GM12874 (cell line): ENCODE measurements around the gene C7.

ENCODE experiments used
- TF ChIP-seq, protein P1 (sequence below): IDR thresholded peaks from 2 replicates; pipeline ENCODE4 v1.5.1; 2011; ENCODE audit warnings: low read depth, mild to moderate bottlenecking, control low read depth, low read length, moderate library complexity; ENCODE audit not compliant: insufficient read depth

The C7 gene

DNA sequence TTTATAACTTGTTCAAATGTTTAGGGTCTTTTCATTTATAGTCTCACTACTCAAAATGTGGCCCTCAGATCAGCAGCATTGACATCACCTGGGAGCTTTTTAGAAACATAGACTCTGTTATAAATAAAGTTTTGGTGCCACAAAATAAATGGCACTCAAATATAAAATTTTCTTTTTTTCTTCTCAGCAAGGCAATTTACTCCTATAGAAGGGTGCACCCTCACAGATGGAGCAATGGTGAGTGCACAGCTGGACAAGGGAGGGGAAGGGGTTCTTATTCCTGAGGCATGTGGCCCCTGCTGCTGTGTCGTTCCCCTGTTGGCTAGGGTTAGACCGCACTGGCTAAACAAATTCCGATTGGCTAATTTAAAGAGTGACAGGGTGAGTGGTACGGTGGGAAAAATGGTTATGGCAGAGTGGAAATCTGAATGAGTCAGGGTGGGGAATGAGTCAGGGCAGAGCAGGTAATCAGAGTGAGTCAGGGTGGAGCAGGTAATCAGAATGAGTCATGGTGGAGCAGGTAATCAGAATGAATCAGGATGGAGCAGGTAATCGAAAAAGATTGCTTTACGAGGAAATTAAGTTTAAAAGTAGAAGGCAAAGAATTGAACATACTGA is 31.8 kb upstream of the C7 start:
- TF ChIP-seq, protein P1, sequence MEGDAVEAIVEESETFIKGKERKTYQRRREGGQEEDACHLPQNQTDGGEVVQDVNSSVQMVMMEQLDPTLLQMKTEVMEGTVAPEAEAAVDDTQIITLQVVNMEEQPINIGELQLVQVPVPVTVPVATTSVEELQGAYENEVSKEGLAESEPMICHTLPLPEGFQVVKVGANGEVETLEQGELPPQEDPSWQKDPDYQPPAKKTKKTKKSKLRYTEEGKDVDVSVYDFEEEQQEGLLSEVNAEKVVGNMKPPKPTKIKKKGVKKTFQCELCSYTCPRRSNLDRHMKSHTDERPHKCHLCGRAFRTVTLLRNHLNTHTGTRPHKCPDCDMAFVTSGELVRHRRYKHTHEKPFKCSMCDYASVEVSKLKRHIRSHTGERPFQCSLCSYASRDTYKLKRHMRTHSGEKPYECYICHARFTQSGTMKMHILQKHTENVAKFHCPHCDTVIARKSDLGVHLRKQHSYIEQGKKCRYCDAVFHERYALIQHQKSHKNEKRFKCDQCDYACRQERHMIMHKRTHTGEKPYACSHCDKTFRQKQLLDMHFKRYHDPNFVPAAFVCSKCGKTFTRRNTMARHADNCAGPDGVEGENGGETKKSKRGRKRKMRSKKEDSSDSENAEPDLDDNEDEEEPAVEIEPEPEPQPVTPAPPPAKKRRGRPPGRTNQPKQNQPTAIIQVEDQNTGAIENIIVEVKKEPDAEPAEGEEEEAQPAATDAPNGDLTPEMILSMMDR, result no peak

DNA sequence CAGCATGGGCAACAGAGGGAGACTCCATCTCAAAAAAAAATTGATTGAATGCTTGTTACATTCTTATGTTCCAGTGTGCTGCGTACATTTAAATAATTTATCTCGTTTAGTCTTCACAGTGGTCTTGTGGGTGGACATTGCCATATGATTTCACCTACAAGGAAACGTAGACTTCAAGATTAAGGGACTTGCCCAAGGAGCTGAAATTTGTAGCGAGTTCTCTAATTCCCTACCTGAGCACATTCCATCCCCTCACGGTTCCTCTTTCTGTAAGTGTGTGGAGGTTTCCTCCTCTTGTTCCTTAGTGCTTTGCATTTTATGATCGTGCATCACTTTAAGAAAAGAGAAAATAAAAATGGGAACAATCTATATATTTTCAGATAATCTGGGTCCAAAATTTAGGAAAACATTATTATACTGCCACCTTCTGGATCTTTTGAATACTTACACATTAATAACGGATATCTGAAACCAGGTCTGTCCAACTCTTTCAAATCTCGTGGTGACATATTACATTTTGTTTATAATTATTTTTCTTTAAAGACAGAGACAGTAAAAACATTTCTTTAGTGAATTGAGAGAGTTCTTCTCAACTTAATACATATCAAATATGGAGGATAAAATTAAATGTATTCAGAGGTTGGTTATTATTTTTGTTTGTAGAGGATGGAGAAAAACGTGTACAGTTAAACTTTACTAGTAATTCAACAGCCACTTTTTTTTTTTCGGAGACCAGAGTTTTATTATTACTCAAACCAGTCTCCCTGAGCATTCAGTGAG is 29.9 kb upstream of the C7 start:
- TF ChIP-seq, protein P1, result no peak

DNA sequence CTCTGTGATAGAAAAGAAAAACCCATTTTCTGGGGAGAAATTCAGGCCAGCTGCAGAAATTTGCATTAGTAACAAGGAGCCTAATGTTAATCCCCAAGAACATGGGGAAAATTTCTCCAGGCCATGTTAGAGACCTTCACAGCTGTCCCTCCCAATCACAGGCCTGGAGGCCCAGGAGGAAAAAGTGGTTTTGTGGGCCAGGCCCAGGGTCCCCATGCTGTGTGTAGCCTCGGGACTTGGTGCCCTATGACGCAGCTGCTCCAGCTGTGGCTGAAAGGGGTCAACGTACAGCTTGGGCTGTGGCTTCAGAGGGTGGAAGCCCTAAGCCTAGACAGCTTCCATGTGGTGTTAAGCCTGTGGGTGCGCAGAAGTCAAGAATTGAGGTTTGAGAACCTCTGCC is 27.0 kb upstream of the C7 start:
- TF ChIP-seq, protein P1, result no peak

DNA sequence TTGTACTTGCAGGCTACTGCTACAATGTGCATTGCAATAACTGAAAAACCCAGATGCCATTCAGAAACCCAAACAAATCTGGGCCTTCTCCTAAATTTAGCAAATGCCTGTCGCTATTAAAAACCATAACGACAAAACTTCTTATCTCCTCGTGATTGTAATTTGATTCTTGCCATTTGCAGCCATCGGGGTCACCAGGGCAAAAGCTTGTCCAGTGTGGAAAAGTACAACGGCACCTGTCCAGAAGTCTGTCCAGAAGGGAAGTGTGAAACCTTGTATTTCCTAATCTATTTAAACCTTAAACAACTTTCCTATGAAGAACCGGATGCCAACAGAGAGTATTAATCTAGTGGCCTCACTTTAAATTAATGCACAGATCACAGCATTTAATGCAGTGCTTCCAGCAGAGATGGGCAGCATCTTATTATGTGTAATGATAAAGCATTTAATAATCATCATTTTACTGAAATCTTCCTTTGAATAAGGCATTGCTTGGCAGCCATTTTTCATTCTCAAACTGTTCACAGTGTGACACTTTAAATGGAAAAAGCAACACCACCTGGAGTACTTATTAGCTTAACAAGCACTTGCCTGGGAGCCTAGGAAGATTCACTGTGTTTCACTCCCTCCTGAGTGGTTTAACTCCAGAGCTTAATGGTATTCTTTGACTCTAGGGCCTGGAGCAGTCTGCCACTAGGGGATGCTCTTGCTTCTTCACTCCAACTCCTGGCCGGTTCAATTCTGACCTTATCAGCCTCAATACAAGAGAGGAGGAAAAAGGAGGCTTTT is 4.9 kb upstream of the C7 start:
- TF ChIP-seq, protein P1, result peak; percentile 96

DNA sequence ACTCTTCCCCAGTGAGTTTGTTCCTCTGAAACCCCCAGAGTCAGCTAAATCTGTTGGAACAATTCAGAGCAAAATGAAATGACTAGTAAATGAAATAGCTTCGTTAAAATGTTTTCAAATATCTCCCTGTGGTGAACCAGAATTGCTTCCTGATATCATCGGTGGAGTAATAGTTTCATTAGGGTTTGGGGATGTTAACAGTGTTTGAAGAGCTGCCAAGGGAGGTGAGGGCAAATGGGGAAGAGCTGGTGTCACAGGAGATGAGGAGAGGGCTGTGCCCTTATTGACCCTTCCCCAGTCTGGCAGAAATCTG is 4.3 kb upstream of the C7 start:
- TF ChIP-seq, protein P1, result no peak

DNA sequence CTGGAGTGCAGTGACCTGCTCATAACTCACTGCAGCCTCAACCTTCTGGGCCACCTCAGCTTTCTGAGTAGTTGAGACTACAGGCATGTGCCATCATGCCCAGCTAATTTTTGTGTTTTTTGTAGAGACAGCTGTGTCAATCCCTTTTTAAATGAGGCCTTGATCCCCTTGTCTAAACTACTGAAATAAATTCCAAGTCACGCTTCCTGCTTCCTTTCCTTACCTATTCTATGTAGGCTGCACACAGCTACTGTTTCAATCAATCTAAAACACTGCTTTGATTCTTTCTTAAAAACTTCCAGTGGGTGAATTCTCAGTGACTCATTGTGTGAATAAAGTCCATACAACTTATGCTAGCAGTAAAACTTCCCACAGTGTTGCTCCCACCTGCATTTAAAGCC is 2.9 kb upstream of the C7 start:
- TF ChIP-seq, protein P1, result no peak

DNA sequence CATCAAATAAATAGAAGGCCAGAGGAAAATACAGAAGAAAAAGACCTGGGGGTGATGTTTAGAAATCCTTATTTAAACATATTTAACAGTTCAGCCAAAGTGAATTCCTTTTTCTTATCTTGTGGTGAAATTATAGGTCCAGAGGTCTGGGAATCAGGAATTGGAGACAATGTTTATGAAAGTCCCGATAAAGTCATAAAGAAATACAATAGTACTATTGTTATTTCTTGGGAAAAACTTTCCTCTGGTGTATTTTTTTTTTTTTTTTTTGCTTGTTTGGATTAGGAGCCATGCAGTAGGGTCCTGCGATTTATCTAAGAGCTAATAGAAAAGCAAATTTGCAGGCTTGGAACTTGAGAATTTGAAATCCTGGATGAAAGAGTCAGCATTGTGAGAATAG is 426 bp downstream of the C7 start:
- TF ChIP-seq, protein P1, result no peak
